H1 (cell line): ENCODE measurements around the gene RPS27A. TPM values are rescaled to one million over a fixed set of nuclear protein-coding genes. Genes with fewer than 3 reads are reported as not detected.

Source experiments
- CTCF ChIA-PET: fragments of 300-600 bp; sonication (Branson Sonifier 250); formaldehyde crosslinking; loops from one replicate; lab custom pipeline; 2021; ENCODE audit not compliant: partially characterized antibody; lab: Charles Lee
- POLR2A ChIA-PET: fragments of 300-600 bp; sonication (Branson Sonifier 250); formaldehyde crosslinking; loops from one replicate; lab custom pipeline; 2021; ENCODE audit warnings: inconsistent platforms; ENCODE audit not compliant: partially characterized antibody; lab: Charles Lee
- DNase-seq, 2 experiments: peaks; one replicate each; pipeline versions ENCODE4 v3.0.0 to v3.0.0-alpha.2; 2010 to 2022; ENCODE audit warnings: low spot score in 2 of 2, low read depth in 1 of 2, mixed read lengths in 1 of 2
- FAIRE-seq: peaks from 2 replicates; lab custom pipeline; 2011; peaks lifted over from hg19 to GRCh38; lab: Jason Lieb, UNC
- H2AFZ ChIP-seq: 2 replicates; pipeline ENCODE4 v1.8.1; 2012; ENCODE audit warnings: low read length, inconsistent platforms
- H2AK5ac ChIP-seq: 2 replicates; pipeline ENCODE4 v1.6.1; 2013; ENCODE audit warnings: low read depth, low read length
- H2BK120ac ChIP-seq: replicated peaks from 2 replicates; pipeline ENCODE3; 2013; ENCODE audit warnings: low read depth, low read length, inconsistent platforms
- H2BK12ac ChIP-seq: 2 replicates; pipeline ENCODE4 v1.6.1; 2013; ENCODE audit warnings: low read depth, low read length
- H2BK15ac ChIP-seq: 2 replicates; pipeline ENCODE4 v1.6.1; 2013; ENCODE audit warnings: low read length
- H2BK20ac ChIP-seq: 2 replicates; pipeline ENCODE4 v1.6.1; 2013; ENCODE audit warnings: low read length
- H2BK5ac ChIP-seq: 2 replicates; pipeline ENCODE4 v1.6.1; 2013; ENCODE audit warnings: low read depth, low read length
- H3K14ac ChIP-seq: 2 replicates; pipeline ENCODE4 v1.6.1; 2013; ENCODE audit warnings: inconsistent platforms; ENCODE audit not compliant: insufficient read length
- H3K18ac ChIP-seq: 2 replicates; pipeline ENCODE4 v1.6.1; 2013; ENCODE audit warnings: low read length; ENCODE audit errors: extremely low read depth
- H3K23ac ChIP-seq: 2 replicates; pipeline ENCODE4 v1.6.1; 2013; ENCODE audit warnings: inconsistent platforms; ENCODE audit not compliant: insufficient read length
- H3K23me2 ChIP-seq: 2 replicates; pipeline ENCODE4 v1.6.1; 2013; ENCODE audit warnings: low read depth, low read length
- H3K27ac ChIP-seq: 2 replicates; pipeline ENCODE4 v1.6.1; 2011; ENCODE audit warnings: low read depth, low read length, inconsistent platforms
- H3K27me3 ChIP-seq, 4 experiments: replicated peaks in 1 of 4; 1 replicate in 1 of 4; 2 replicates in 3 of 4; pipeline versions ENCODE4 v1.6.1 to v1.8.1; 2011 to 2013; ENCODE audit warnings: low read length in 3 of 4, mild to moderate bottlenecking in 3 of 4, inconsistent platforms in 2 of 4, mixed read lengths in 2 of 4, moderate library complexity in 1 of 4; ENCODE audit not compliant: control insufficient read depth in 3 of 4, insufficient read depth in 3 of 4; ENCODE audit errors: extremely low read depth in 1 of 4
- H3K36me3 ChIP-seq, 4 experiments: 2 replicates each; pipeline versions ENCODE4 v1.6.1 to v1.8.1; 2011 to 2013; ENCODE audit warnings: mild to moderate bottlenecking in 4 of 4, low read length in 3 of 4, moderate library complexity in 2 of 4, control low read depth in 1 of 4, inconsistent platforms in 1 of 4; ENCODE audit not compliant: insufficient read depth in 4 of 4, control insufficient read depth in 2 of 4
- H3K4ac ChIP-seq: replicated peaks from 2 replicates; pipeline ENCODE3; 2013; ENCODE audit warnings: low read length, low read depth, mixed read lengths, inconsistent platforms; ENCODE audit not compliant: insufficient read length
- H3K4me1 ChIP-seq, 4 experiments: replicated peaks in 1 of 4; 1 replicate in 1 of 4; 2 replicates in 3 of 4; pipeline versions ENCODE4 v1.6.1 to v1.8.1; 2011 to 2013; ENCODE audit warnings: low read length in 3 of 4, inconsistent platforms in 2 of 4, mixed read lengths in 1 of 4; ENCODE audit not compliant: insufficient read depth in 4 of 4, control insufficient read depth in 3 of 4
- H3K4me2 ChIP-seq, 2 experiments: 2 replicates each; pipeline versions ENCODE4 v1.6.1 to v1.8.1; 2011 to 2013; ENCODE audit warnings: low read depth in 2 of 2, low read length in 2 of 2, control low read depth in 1 of 2, inconsistent platforms in 1 of 2, mild to moderate bottlenecking in 1 of 2; ENCODE audit not compliant: insufficient read depth in 1 of 2
- H3K4me3 ChIP-seq, 4 experiments: fragments of 200-600, 300-600 bp in 1 of 4; sonication (generic), shearing (Covaris generic), sonication (Bioruptor Twin) in 1 of 4; 2 replicates each; pipeline versions ENCODE4 v1.5.1 to v1.8.1; 2011 to 2016; ENCODE audit warnings: low read length in 4 of 4, low read depth in 3 of 4, control low read depth in 2 of 4, inconsistent platforms in 2 of 4, mild to moderate bottlenecking in 2 of 4, mixed read lengths in 1 of 4, moderate library complexity in 1 of 4; ENCODE audit not compliant: insufficient read depth in 2 of 4; ENCODE audit errors: extremely low read depth in 1 of 4
- H3K56ac ChIP-seq: replicated peaks from 2 replicates; pipeline ENCODE3; 2013; ENCODE audit warnings: low read depth, mild to moderate bottlenecking, mixed read lengths, low read length, inconsistent platforms; ENCODE audit not compliant: insufficient read length
- H3K79me1 ChIP-seq: 2 replicates; pipeline ENCODE4 v1.6.1; 2013; ENCODE audit warnings: low read depth, low read length, control low read depth
- H3K79me2 ChIP-seq, 2 experiments: 2 replicates each; pipeline versions ENCODE4 v1.6.1 to v1.8.1; 2012 to 2013; ENCODE audit warnings: low read length in 2 of 2, mild to moderate bottlenecking in 2 of 2, inconsistent platforms in 1 of 2; ENCODE audit not compliant: insufficient read depth in 2 of 2, control insufficient read depth in 1 of 2
- H3K9ac ChIP-seq, 4 experiments: replicated peaks in 1 of 4; 1 replicate in 1 of 4; 2 replicates in 3 of 4; pipeline versions ENCODE4 v1.6.1 to v1.8.1; 2011 to 2013; ENCODE audit warnings: low read depth in 3 of 4, low read length in 3 of 4, control low read depth in 2 of 4, mild to moderate bottlenecking in 2 of 4, moderate library complexity in 2 of 4, inconsistent platforms in 1 of 4; ENCODE audit errors: extremely low read depth in 1 of 4
- H3K9me3 ChIP-seq, 2 experiments: 2 replicates each; pipeline versions ENCODE4 v1.6.1 to v1.8.1; 2012 to 2013; ENCODE audit warnings: mild to moderate bottlenecking in 2 of 2, moderate library complexity in 2 of 2, control low read depth in 1 of 2, inconsistent platforms in 1 of 2, low read depth in 1 of 2, low read length in 1 of 2, mixed read lengths in 1 of 2; ENCODE audit not compliant: insufficient read depth in 2 of 2
- H4K20me1 ChIP-seq, 2 experiments: replicated peaks in 1 of 2; 2 replicates each; pipeline versions ENCODE3 to v1.8.1; 2011 to 2013; ENCODE audit warnings: inconsistent platforms in 2 of 2, low read length in 2 of 2, mild to moderate bottlenecking in 1 of 2; ENCODE audit not compliant: insufficient read depth in 2 of 2, control insufficient read depth in 1 of 2
- H4K5ac ChIP-seq: 2 replicates; pipeline ENCODE4 v1.6.1; 2013; ENCODE audit warnings: low read length, low read depth, mixed read lengths, inconsistent platforms; ENCODE audit not compliant: insufficient read length
- H4K8ac ChIP-seq: 2 replicates; pipeline ENCODE4 v1.8.0; 2013; ENCODE audit warnings: mild to moderate bottlenecking, moderate library complexity, low read length, inconsistent platforms; ENCODE audit not compliant: insufficient read depth; ENCODE audit errors: extremely low read depth
- H4K91ac ChIP-seq: replicated peaks from 2 replicates; pipeline ENCODE3; 2013; ENCODE audit warnings: low read length, mixed read lengths, inconsistent platforms; ENCODE audit not compliant: insufficient read length
- CTBP2 ChIP-seq: IDR thresholded peaks from 2 replicates; pipeline ENCODE4 v1.7.0; 2011; ENCODE audit warnings: borderline replicate concordance, mild to moderate bottlenecking, moderate library complexity, mixed read lengths, low read length; ENCODE audit not compliant: insufficient read depth, insufficient read length
- EZH2 ChIP-seq: fragments of 200-600 bp; sonication (generic); IDR thresholded peaks from 2 replicates; pipeline ENCODE4 v1.7.1; 2012; ENCODE audit warnings: low read depth, mild to moderate bottlenecking, moderate library complexity, low read length, inconsistent platforms; ENCODE audit not compliant: severe bottlenecking
- POU5F1 ChIP-seq: IDR thresholded peaks from 2 replicates; pipeline ENCODE4 v1.6.1; 2011; ENCODE audit warnings: low read depth, mild to moderate bottlenecking, low read length, moderate library complexity
- WGBS, 2 experiments: shearing (Covaris generic) in 1 of 2; methylation state at CpG; one replicate each; pipeline versions ENCODE4 v1.1.6 to v1.1.7; 2013 to 2015; ENCODE audit warnings: low lambda C conversion rate in 2 of 2, mixed read lengths in 2 of 2, inconsistent platforms in 1 of 2, low coverage in 1 of 2, missing lambda C conversion rate in 1 of 2; ENCODE audit not compliant: insufficient replicate concordance in 2 of 2, insufficient coverage in 1 of 2, insufficient read length in 1 of 2; ENCODE audit errors: extremely low coverage in 1 of 2, missing lambda C conversion rate in 1 of 2; 5-methylcytosine and 5-hydroxymethylcytosine counted together
- polyA plus RNA-seq, 7 experiments: library from polyadenylated mRNA; depleted of rRNA in 3 of 7; stranded (reverse) in 5 of 7; unstranded in 2 of 7; fragments of >200 nt in 5 of 7; fragments of 200-250 nt in 2 of 7; gene quantifications; 1 replicate in 5 of 7; 2 replicates in 1 of 7; 4 replicates in 1 of 7; pipeline versions ENCODE4 v1.2.1 to v1.2.3, GENCODE V29; 2011 to 2013; ENCODE audit warnings: missing spikeins in 2 of 7, mixed read lengths in 2 of 7
- total RNA-seq: library from RNA; stranded (reverse); fragmentation: NEBNext Ultra II Directional; extraction: Animal tissue kit (Norgen Biotek cat#: 25700); gene quantifications from 2 replicates; pipeline ENCODE4 v1.2.1, GENCODE V29; 2021
- TF ChIP-seq, protein P1 (sequence below): IDR thresholded peaks from 2 replicates; pipeline ENCODE4 v1.6.1; 2012; ENCODE audit warnings: inconsistent platforms
- TF ChIP-seq, protein P2 (sequence below): IDR thresholded peaks from 2 replicates; pipeline ENCODE4 v1.6.1; 2012; ENCODE audit warnings: inconsistent platforms

The RPS27A gene
- total and polyA plus RNA-seq, 2 of the 8 experiments (the other 6 are each of a cell fraction or from before 2014, with no cell fraction given), result 1,431 to 1,682 TPM

- Histone ChIP-seq H2BK120ac (no peak overlapping the region), H3K4me1 (peaks cover 2 to 4% (median 3%) of the 10 kb centered on the region in 4 experiments; a peak in 5 of 7 replicates), H4K5ac (no peak overlapping the region), H3K9ac (no peak overlapping the region), H3K27ac (no peak overlapping the region), H3K36me3 (no peaks in the 10 kb centered on the region; a peak in 1 of 8 replicates), H3K4me2 (no peak overlapping the region), H4K20me1 (peaks cover 0 to 2% of the 10 kb centered on the region in 2 experiments), H3K14ac (no peak overlapping the region), H2AFZ (no peak overlapping the region), H3K79me2 (peaks cover 6 to 12% of the 10 kb centered on the region in 2 experiments; a peak in 3 of 4 replicates), H2BK5ac (no peak overlapping the region), H3K79me1 (peaks cover 8% of the 10 kb centered on the region), H4K91ac (no peak overlapping the region), H2BK20ac (no peak overlapping the region), H3K9me3 (no peaks in the 10 kb centered on the region), H2BK12ac (no peak overlapping the region), H2AK5ac (no peak overlapping the region), H3K23me2 (no peaks in the 10 kb centered on the region; the same call in 1 of the 2 replicates), H3K56ac (no peak overlapping the region), H3K18ac (no peak overlapping the region), H4K8ac (no peak overlapping the region), H2BK15ac (peak overlapping the region; percentile 67; the same call in 1 of the 2 replicates), H3K27me3 (no peaks in the 10 kb centered on the region), H3K23ac (no peak overlapping the region), H3K4me3 (no peak overlapping the region), H3K4ac (no peak overlapping the region)
- TF ChIP-seq, protein P1, sequence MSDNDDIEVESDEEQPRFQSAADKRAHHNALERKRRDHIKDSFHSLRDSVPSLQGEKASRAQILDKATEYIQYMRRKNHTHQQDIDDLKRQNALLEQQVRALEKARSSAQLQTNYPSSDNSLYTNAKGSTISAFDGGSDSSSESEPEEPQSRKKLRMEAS, result peak; percentile 29; the same call in 1 of the 2 replicates
- TF ChIP-seq POU5F1 (no peak), CTBP2 (no peak), EZH2 (no peak)
- TF ChIP-seq, protein P2, sequence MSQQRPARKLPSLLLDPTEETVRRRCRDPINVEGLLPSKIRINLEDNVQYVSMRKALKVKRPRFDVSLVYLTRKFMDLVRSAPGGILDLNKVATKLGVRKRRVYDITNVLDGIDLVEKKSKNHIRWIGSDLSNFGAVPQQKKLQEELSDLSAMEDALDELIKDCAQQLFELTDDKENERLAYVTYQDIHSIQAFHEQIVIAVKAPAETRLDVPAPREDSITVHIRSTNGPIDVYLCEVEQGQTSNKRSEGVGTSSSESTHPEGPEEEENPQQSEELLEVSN, result peak; percentile 9; the same call in 1 of the 2 replicates
- CTCF ChIA-PET, result interaction anchor here (0.6 to 2.7 kb wide), 8 partner anchors 12 to 1017 kb away, joined by 3 to 10 read pairs (median 4); no protein-coding TSS in a partner anchor
- FAIRE-seq (no peak), DNase-seq (no peak)
- WGBS, 2 experiments, result 86% methylated on average over 18 of the region's 19 CpGs; no CpG with 5 or more reads in 1 of the 2 experiments
- POLR2A ChIA-PET, result interaction anchor here (0.6 to 3.2 kb wide), 10 partner anchors 7 to 393 kb away, joined by 3 to 20 read pairs (median 6); partner anchors contain the start of genes CLHC1, RPS27A and RTN4
Observed at GRCh38 chr2:55225481-55226020, 6.9 kb upstream of the RPS27A start.
